H1 (cell line): ENCODE results near the gene OPCML. TPM values are rescaled to one million over a fixed set of nuclear protein-coding genes. Genes with fewer than 3 reads are reported as not detected.

Experiments used
- CTCF ChIA-PET: fragments of 300-600 bp; sonication (Branson Sonifier 250); formaldehyde crosslinking; loops from one replicate; lab custom pipeline; 2021; ENCODE audit not compliant: partially characterized antibody; lab: Charles Lee
- POLR2A ChIA-PET: fragments of 300-600 bp; sonication (Branson Sonifier 250); formaldehyde crosslinking; loops from one replicate; lab custom pipeline; 2021; ENCODE audit warnings: inconsistent platforms; ENCODE audit not compliant: partially characterized antibody; lab: Charles Lee
- DNase-seq, 2 experiments: peaks; one replicate each; pipeline versions ENCODE4 v3.0.0 to v3.0.0-alpha.2; 2010 to 2022; ENCODE audit warnings: low spot score in 2 of 2, low read depth in 1 of 2, mixed read lengths in 1 of 2
- FAIRE-seq: peaks from 2 replicates; lab custom pipeline; 2011; peaks lifted over from hg19 to GRCh38; lab: Jason Lieb, UNC
- H2AFZ ChIP-seq: 2 replicates; pipeline ENCODE4 v1.8.1; 2012; ENCODE audit warnings: low read length, inconsistent platforms
- H2AK5ac ChIP-seq: 2 replicates; pipeline ENCODE4 v1.6.1; 2013; ENCODE audit warnings: low read depth, low read length
- H2BK120ac ChIP-seq: replicated peaks from 2 replicates; pipeline ENCODE3; 2013; ENCODE audit warnings: low read depth, low read length, inconsistent platforms
- H2BK12ac ChIP-seq: 2 replicates; pipeline ENCODE4 v1.6.1; 2013; ENCODE audit warnings: low read depth, low read length
- H2BK15ac ChIP-seq: 2 replicates; pipeline ENCODE4 v1.6.1; 2013; ENCODE audit warnings: low read length
- H2BK20ac ChIP-seq: 2 replicates; pipeline ENCODE4 v1.6.1; 2013; ENCODE audit warnings: low read length
- H2BK5ac ChIP-seq: 2 replicates; pipeline ENCODE4 v1.6.1; 2013; ENCODE audit warnings: low read depth, low read length
- H3K14ac ChIP-seq: 2 replicates; pipeline ENCODE4 v1.6.1; 2013; ENCODE audit warnings: inconsistent platforms; ENCODE audit not compliant: insufficient read length
- H3K18ac ChIP-seq: 2 replicates; pipeline ENCODE4 v1.6.1; 2013; ENCODE audit warnings: low read length; ENCODE audit errors: extremely low read depth
- H3K23ac ChIP-seq: 2 replicates; pipeline ENCODE4 v1.6.1; 2013; ENCODE audit warnings: inconsistent platforms; ENCODE audit not compliant: insufficient read length
- H3K23me2 ChIP-seq: 2 replicates; pipeline ENCODE4 v1.6.1; 2013; ENCODE audit warnings: low read depth, low read length
- H3K27ac ChIP-seq: 2 replicates; pipeline ENCODE4 v1.6.1; 2011; ENCODE audit warnings: low read depth, low read length, inconsistent platforms
- H3K27me3 ChIP-seq, 4 experiments: replicated peaks in 1 of 4; 1 replicate in 1 of 4; 2 replicates in 3 of 4; pipeline versions ENCODE4 v1.6.1 to v1.8.1; 2011 to 2013; ENCODE audit warnings: low read length in 3 of 4, mild to moderate bottlenecking in 3 of 4, inconsistent platforms in 2 of 4, mixed read lengths in 2 of 4, moderate library complexity in 1 of 4; ENCODE audit not compliant: control insufficient read depth in 3 of 4, insufficient read depth in 3 of 4; ENCODE audit errors: extremely low read depth in 1 of 4
- H3K36me3 ChIP-seq, 4 experiments: 2 replicates each; pipeline versions ENCODE4 v1.6.1 to v1.8.1; 2011 to 2013; ENCODE audit warnings: mild to moderate bottlenecking in 4 of 4, low read length in 3 of 4, moderate library complexity in 2 of 4, control low read depth in 1 of 4, inconsistent platforms in 1 of 4; ENCODE audit not compliant: insufficient read depth in 4 of 4, control insufficient read depth in 2 of 4
- H3K4ac ChIP-seq: replicated peaks from 2 replicates; pipeline ENCODE3; 2013; ENCODE audit warnings: low read length, low read depth, mixed read lengths, inconsistent platforms; ENCODE audit not compliant: insufficient read length
- H3K4me1 ChIP-seq, 4 experiments: replicated peaks in 1 of 4; 1 replicate in 1 of 4; 2 replicates in 3 of 4; pipeline versions ENCODE4 v1.6.1 to v1.8.1; 2011 to 2013; ENCODE audit warnings: low read length in 3 of 4, inconsistent platforms in 2 of 4, mixed read lengths in 1 of 4; ENCODE audit not compliant: insufficient read depth in 4 of 4, control insufficient read depth in 3 of 4
- H3K4me2 ChIP-seq, 2 experiments: 2 replicates each; pipeline versions ENCODE4 v1.6.1 to v1.8.1; 2011 to 2013; ENCODE audit warnings: low read depth in 2 of 2, low read length in 2 of 2, control low read depth in 1 of 2, inconsistent platforms in 1 of 2, mild to moderate bottlenecking in 1 of 2; ENCODE audit not compliant: insufficient read depth in 1 of 2
- H3K4me3 ChIP-seq, 4 experiments: fragments of 200-600, 300-600 bp in 1 of 4; sonication (generic), shearing (Covaris generic), sonication (Bioruptor Twin) in 1 of 4; 2 replicates each; pipeline versions ENCODE4 v1.5.1 to v1.8.1; 2011 to 2016; ENCODE audit warnings: low read length in 4 of 4, low read depth in 3 of 4, control low read depth in 2 of 4, inconsistent platforms in 2 of 4, mild to moderate bottlenecking in 2 of 4, mixed read lengths in 1 of 4, moderate library complexity in 1 of 4; ENCODE audit not compliant: insufficient read depth in 2 of 4; ENCODE audit errors: extremely low read depth in 1 of 4
- H3K56ac ChIP-seq: replicated peaks from 2 replicates; pipeline ENCODE3; 2013; ENCODE audit warnings: low read depth, mild to moderate bottlenecking, mixed read lengths, low read length, inconsistent platforms; ENCODE audit not compliant: insufficient read length
- H3K79me1 ChIP-seq: 2 replicates; pipeline ENCODE4 v1.6.1; 2013; ENCODE audit warnings: low read depth, low read length, control low read depth
- H3K79me2 ChIP-seq, 2 experiments: 2 replicates each; pipeline versions ENCODE4 v1.6.1 to v1.8.1; 2012 to 2013; ENCODE audit warnings: low read length in 2 of 2, mild to moderate bottlenecking in 2 of 2, inconsistent platforms in 1 of 2; ENCODE audit not compliant: insufficient read depth in 2 of 2, control insufficient read depth in 1 of 2
- H3K9ac ChIP-seq, 4 experiments: replicated peaks in 1 of 4; 1 replicate in 1 of 4; 2 replicates in 3 of 4; pipeline versions ENCODE4 v1.6.1 to v1.8.1; 2011 to 2013; ENCODE audit warnings: low read depth in 3 of 4, low read length in 3 of 4, control low read depth in 2 of 4, mild to moderate bottlenecking in 2 of 4, moderate library complexity in 2 of 4, inconsistent platforms in 1 of 4; ENCODE audit errors: extremely low read depth in 1 of 4
- H3K9me3 ChIP-seq, 2 experiments: 2 replicates each; pipeline versions ENCODE4 v1.6.1 to v1.8.1; 2012 to 2013; ENCODE audit warnings: mild to moderate bottlenecking in 2 of 2, moderate library complexity in 2 of 2, control low read depth in 1 of 2, inconsistent platforms in 1 of 2, low read depth in 1 of 2, low read length in 1 of 2, mixed read lengths in 1 of 2; ENCODE audit not compliant: insufficient read depth in 2 of 2
- H4K20me1 ChIP-seq, 2 experiments: replicated peaks in 1 of 2; 2 replicates each; pipeline versions ENCODE3 to v1.8.1; 2011 to 2013; ENCODE audit warnings: inconsistent platforms in 2 of 2, low read length in 2 of 2, mild to moderate bottlenecking in 1 of 2; ENCODE audit not compliant: insufficient read depth in 2 of 2, control insufficient read depth in 1 of 2
- H4K5ac ChIP-seq: 2 replicates; pipeline ENCODE4 v1.6.1; 2013; ENCODE audit warnings: low read length, low read depth, mixed read lengths, inconsistent platforms; ENCODE audit not compliant: insufficient read length
- H4K8ac ChIP-seq: 2 replicates; pipeline ENCODE4 v1.8.0; 2013; ENCODE audit warnings: mild to moderate bottlenecking, moderate library complexity, low read length, inconsistent platforms; ENCODE audit not compliant: insufficient read depth; ENCODE audit errors: extremely low read depth
- H4K91ac ChIP-seq: replicated peaks from 2 replicates; pipeline ENCODE3; 2013; ENCODE audit warnings: low read length, mixed read lengths, inconsistent platforms; ENCODE audit not compliant: insufficient read length
- ASH2L ChIP-seq: fragments of 200-600, 300-600 bp; sonication (generic); IDR thresholded peaks from one replicate; pipeline ENCODE4 v1.7.1; 2017; ENCODE audit warnings: low read length
- CHD2 ChIP-seq: IDR thresholded peaks from 2 replicates; pipeline ENCODE4 v1.6.1; 2012; ENCODE audit warnings: low read length, improper control_type of control experiment
- FOSL1 ChIP-seq: IDR thresholded peaks from 2 replicates; pipeline ENCODE4 v1.6.1; 2011; ENCODE audit warnings: mild to moderate bottlenecking, low read depth, low read length, moderate library complexity; ENCODE audit not compliant: insufficient read depth
- GABPA ChIP-seq: IDR thresholded peaks from 2 replicates; pipeline ENCODE4 v1.6.1; 2011; ENCODE audit warnings: mild to moderate bottlenecking, low read length, moderate library complexity, borderline replicate concordance; ENCODE audit not compliant: insufficient read depth
- HDAC2 ChIP-seq, 2 experiments: fragments of 300-600 bp in 1 of 2; sonication (generic) in 1 of 2; IDR thresholded peaks; 2 replicates each; pipeline ENCODE4 v1.6.1; 2011 to 2012; ENCODE audit warnings: low read depth in 2 of 2, low read length in 2 of 2, mild to moderate bottlenecking in 2 of 2, moderate library complexity in 2 of 2, borderline replicate concordance in 1 of 2, inconsistent platforms in 1 of 2
- KDM4A ChIP-seq: IDR thresholded peaks from one replicate; pipeline ENCODE4 v1.7.1; 2012; ENCODE audit warnings: low read depth, mild to moderate bottlenecking, moderate library complexity, low read length, inconsistent platforms; ENCODE audit not compliant: severe bottlenecking
- SIX5 ChIP-seq: IDR thresholded peaks from 2 replicates; pipeline ENCODE4 v1.6.1; 2011; ENCODE audit warnings: mild to moderate bottlenecking, low read depth, low read length
- SP2 ChIP-seq: IDR thresholded peaks from 2 replicates; pipeline ENCODE4 v1.6.1; 2012; ENCODE audit warnings: mild to moderate bottlenecking, low read length, inconsistent platforms
- TAF1 ChIP-seq: IDR thresholded peaks from 2 replicates; pipeline ENCODE4 v1.6.1; 2011; ENCODE audit warnings: mild to moderate bottlenecking, low read depth, low read length
- USF2 ChIP-seq: IDR thresholded peaks from 2 replicates; pipeline ENCODE4 v1.6.1; 2011; ENCODE audit warnings: low read length, improper control_type of control experiment
- WGBS, 2 experiments: shearing (Covaris generic) in 1 of 2; methylation state at CpG; one replicate each; pipeline versions ENCODE4 v1.1.6 to v1.1.7; 2013 to 2015; ENCODE audit warnings: low lambda C conversion rate in 2 of 2, mixed read lengths in 2 of 2, inconsistent platforms in 1 of 2, low coverage in 1 of 2, missing lambda C conversion rate in 1 of 2; ENCODE audit not compliant: insufficient replicate concordance in 2 of 2, insufficient coverage in 1 of 2, insufficient read length in 1 of 2; ENCODE audit errors: extremely low coverage in 1 of 2, missing lambda C conversion rate in 1 of 2; 5-methylcytosine and 5-hydroxymethylcytosine counted together
- polyA plus RNA-seq, 7 experiments: library from polyadenylated mRNA; depleted of rRNA in 3 of 7; stranded (reverse) in 5 of 7; unstranded in 2 of 7; fragments of >200 nt in 5 of 7; fragments of 200-250 nt in 2 of 7; gene quantifications; 1 replicate in 5 of 7; 2 replicates in 1 of 7; 4 replicates in 1 of 7; pipeline versions ENCODE4 v1.2.1 to v1.2.3, GENCODE V29; 2011 to 2013; ENCODE audit warnings: missing spikeins in 2 of 7, mixed read lengths in 2 of 7
- total RNA-seq: library from RNA; stranded (reverse); fragmentation: NEBNext Ultra II Directional; extraction: Animal tissue kit (Norgen Biotek cat#: 25700); gene quantifications from 2 replicates; pipeline ENCODE4 v1.2.1, GENCODE V29; 2021
- TF ChIP-seq, protein P1 (sequence below): IDR thresholded peaks from 2 replicates; pipeline ENCODE4 v1.6.1; 2012; ENCODE audit warnings: inconsistent platforms

OPCML gene
- total and polyA plus RNA-seq, 2 of the 8 experiments (the other 6 are each of a cell fraction or from before 2014, with no cell fraction given), result 2.3 to 3.1 TPM

GRCh38 chr11:132445859-132446291 is 1086.4 kb downstream of the OPCML start:
- Histone ChIP-seq H3K14ac (no peak overlapping the region), H4K91ac (no peak overlapping the region), H3K4me2 (no peak overlapping the region), H2BK12ac (no peak overlapping the region), H2BK15ac (no peak overlapping the region), H3K9me3 (no peaks in the 10 kb centered on the region), H4K5ac (no peak overlapping the region), H3K56ac (no peak overlapping the region), H3K4me3 (no peak overlapping the region), H4K20me1 (no peaks in the 10 kb centered on the region), H3K27ac (no peak overlapping the region), H2AK5ac (no peak overlapping the region), H3K79me2 (no peaks in the 10 kb centered on the region), H2AFZ (no peak overlapping the region), H3K23ac (no peak overlapping the region), H3K23me2 (no peaks in the 10 kb centered on the region), H2BK120ac (no peak overlapping the region), H3K18ac (no peak overlapping the region), H3K79me1 (no peaks in the 10 kb centered on the region), H2BK20ac (no peak overlapping the region), H3K4ac (no peak overlapping the region), H4K8ac (no peak overlapping the region), H2BK5ac (no peak overlapping the region), H3K9ac (no peak overlapping the region), H3K4me1 (peaks cover 0 to 2% (median 0%) of the 10 kb centered on the region in 4 experiments; a peak in 2 of 7 replicates), H3K27me3 (no peaks in the 10 kb centered on the region), H3K36me3 (no peaks in the 10 kb centered on the region)
- CTCF ChIA-PET, result interaction anchor here (0.5 to 1.5 kb wide), 3 partner anchors 10 to 496 kb away, joined by 3 to 4 read pairs (median 3); no protein-coding TSS in a partner anchor
- FAIRE-seq (no peak), DNase-seq (no peak)
- WGBS, 2 experiments, result 80% methylated on average over 1 of the region's 1 CpG; no CpG with 5 or more reads in 1 of the 2 experiments
- POLR2A ChIA-PET, result no interaction called here
- TF ChIP-seq SIX5, result no peak
- no peak for TF ChIP-seq FOSL1
- no peak for TF ChIP-seq CHD2
- TF ChIP-seq USF2, result no peak
- no peak for TF ChIP-seq HDAC2 (IDR thresholded peaks at IDR 0.05; ENCODE audit: borderline replicate concordance in 1 of 2, low read depth in 2 of 2, low read length in 2 of 2)
- no peak for TF ChIP-seq SP2
- TF ChIP-seq GABPA, result no peak
- TF ChIP-seq, protein P1, sequence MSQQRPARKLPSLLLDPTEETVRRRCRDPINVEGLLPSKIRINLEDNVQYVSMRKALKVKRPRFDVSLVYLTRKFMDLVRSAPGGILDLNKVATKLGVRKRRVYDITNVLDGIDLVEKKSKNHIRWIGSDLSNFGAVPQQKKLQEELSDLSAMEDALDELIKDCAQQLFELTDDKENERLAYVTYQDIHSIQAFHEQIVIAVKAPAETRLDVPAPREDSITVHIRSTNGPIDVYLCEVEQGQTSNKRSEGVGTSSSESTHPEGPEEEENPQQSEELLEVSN, result no peak
- no peak for TF ChIP-seq ASH2L
- TF ChIP-seq TAF1, result no peak
- no peak for TF ChIP-seq KDM4A
